A673 (cell line): Measurements from ENCODE around the gene KCNT2. TPM values are rescaled to one million over a fixed set of nuclear protein-coding genes. Genes with fewer than 3 reads are reported as not detected.
"Not testable (repeated sequence)": the region's sequence is repeated elsewhere in the genome, so short reads cannot be mapped to it uniquely, and the experiment has no call there.

Experiments
- BruUV-seq: library from RNA; stranded (reverse); fragments of 400-500 nt; replicated peaks from 2 replicates; lab custom pipeline; 2021; lab: Mats Ljungman, UMichigan
- CTCF ChIA-PET: fragments of 300-600 bp; sonication (Branson Sonifier 250); formaldehyde crosslinking; loops from one replicate; lab custom pipeline; 2022; ENCODE audit warnings: antibody characterized with exemption; lab: Charles Lee
- POLR2A ChIA-PET: fragments of 300-600 bp; sonication (Branson Sonifier 250); formaldehyde crosslinking; loops from one replicate; lab custom pipeline; 2022; ENCODE audit warnings: antibody characterized with exemption; ENCODE audit not compliant: low non-redundant PET; lab: Charles Lee
- DNase-seq: peaks from one replicate; pipeline ENCODE4 v3.0.0-alpha.2; 2015; ENCODE audit warnings: low spot score
- H3K27ac ChIP-seq: fragments of 200-600 bp; sonication (generic); 2 replicates; pipeline ENCODE4 v1.5.1; 2016; ENCODE audit warnings: mixed run types, low read depth, mild to moderate bottlenecking, mixed read lengths, antibody characterized with exemption, low read length; ENCODE audit not compliant: poor library complexity, severe bottlenecking
- H3K27me3 ChIP-seq: fragments of 200-600 bp; sonication (generic); replicated peaks from 2 replicates; pipeline ENCODE4 v1.6.1; 2017; ENCODE audit warnings: mixed run types, low read depth, mild to moderate bottlenecking, mixed read lengths, antibody characterized with exemption, low read length; ENCODE audit not compliant: insufficient read depth, poor library complexity
- H3K36me3 ChIP-seq: fragments of 200-600 bp; sonication (generic); 2 replicates; pipeline ENCODE4 v1.6.1; 2016; ENCODE audit warnings: mixed run types, mild to moderate bottlenecking, mixed read lengths, antibody characterized with exemption, low read length; ENCODE audit not compliant: insufficient read depth, poor library complexity, severe bottlenecking
- H3K4me1 ChIP-seq: fragments of 200-600 bp; sonication (generic); 2 replicates; pipeline ENCODE4 v1.6.1; 2017; ENCODE audit warnings: mixed run types, mild to moderate bottlenecking, mixed read lengths, antibody characterized with exemption, low read length; ENCODE audit not compliant: insufficient read depth, poor library complexity, severe bottlenecking
- H3K4me3 ChIP-seq: fragments of 200-600 bp; sonication (generic); 2 replicates; pipeline ENCODE4 v1.5.1; 2016; ENCODE audit warnings: low read depth, mixed run types, mild to moderate bottlenecking, mixed read lengths, low read length; ENCODE audit not compliant: poor library complexity, severe bottlenecking
- H3K9me3 ChIP-seq: fragments of 200-600 bp; sonication (generic); 2 replicates; pipeline ENCODE4 v1.6.1; 2016; ENCODE audit warnings: mixed run types, low read depth, mild to moderate bottlenecking, mixed read lengths, antibody characterized with exemption, low read length; ENCODE audit not compliant: poor library complexity, severe bottlenecking
- CTCF ChIP-seq: fragments of 300-800, 200-600 bp; sonication (generic); conservative IDR thresholded peaks from 2 replicates; pipeline ENCODE4 v1.5.1; 2017; ENCODE audit warnings: low read depth, mild to moderate bottlenecking, antibody characterized with exemption, low read length, moderate library complexity, mixed read lengths
- EZH2 ChIP-seq: fragments of 200-600 bp; sonication (generic); IDR thresholded peaks from 2 replicates; pipeline ENCODE4 v1.6.1; 2017; ENCODE audit warnings: borderline replicate concordance, low read depth, mild to moderate bottlenecking, mixed read lengths, antibody characterized with exemption, low read length; ENCODE audit not compliant: poor library complexity, severe bottlenecking
- intact Hi-C: fragments of 100-400 bp; cut with micrococcal nuclease; formaldehyde crosslinking; loops from one replicate; pipeline ENCODE4 v1.10.0; 2022; ENCODE audit not compliant: unreplicated experiment
- total RNA-seq: library from RNA; stranded (reverse); gene quantifications from 2 replicates; pipeline ENCODE4 v1.2.3, GENCODE V29; 2021

The KCNT2 gene
- total RNA-seq, 1 experiment from 2014 or later: 1.2 TPM

DNA sequence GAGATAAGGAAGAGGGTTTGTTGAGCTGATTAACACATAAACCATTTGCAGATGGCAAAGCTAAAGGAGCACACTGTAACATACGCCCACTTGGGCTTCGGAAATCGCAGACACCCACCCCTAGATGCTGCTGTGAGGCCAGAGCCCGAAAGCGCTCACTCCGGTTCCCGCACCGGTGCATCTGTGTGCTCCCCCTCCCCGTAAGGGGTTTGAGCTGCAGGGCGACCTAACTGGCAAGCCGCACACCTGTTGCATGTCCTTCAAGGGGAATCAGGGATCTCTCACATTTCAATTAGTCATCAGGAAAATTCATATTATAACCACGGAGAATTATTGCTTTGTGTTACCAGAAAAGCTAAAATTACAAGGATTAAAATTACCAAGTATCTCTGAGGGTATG lies 42.2 kb upstream of the KCNT2 start:
- BruUV-seq: no TSS peak
- POLR2A ChIA-PET: no interaction called here
- no peaks in the 10 kb centered on the region for H3K9me3 ChIP-seq
- CTCF ChIA-PET: no interaction called here
- TF ChIP-seq EZH2: no peak
- no peak for TF ChIP-seq CTCF
- intact Hi-C loops: loop anchor here (10.0 kb wide), 1 partner anchor 716 kb away; no protein-coding TSS in a partner anchor
- no peak overlapping the region for H3K27ac ChIP-seq
- H3K36me3 ChIP-seq: no peaks in the 10 kb centered on the region
- DNase-seq: no peak
- peaks cover 7% of the 10 kb centered on the region for H3K4me1 ChIP-seq
- H3K27me3 ChIP-seq: peaks cover 4% of the 10 kb centered on the region
- no peak overlapping the region for H3K4me3 ChIP-seq

DNA sequence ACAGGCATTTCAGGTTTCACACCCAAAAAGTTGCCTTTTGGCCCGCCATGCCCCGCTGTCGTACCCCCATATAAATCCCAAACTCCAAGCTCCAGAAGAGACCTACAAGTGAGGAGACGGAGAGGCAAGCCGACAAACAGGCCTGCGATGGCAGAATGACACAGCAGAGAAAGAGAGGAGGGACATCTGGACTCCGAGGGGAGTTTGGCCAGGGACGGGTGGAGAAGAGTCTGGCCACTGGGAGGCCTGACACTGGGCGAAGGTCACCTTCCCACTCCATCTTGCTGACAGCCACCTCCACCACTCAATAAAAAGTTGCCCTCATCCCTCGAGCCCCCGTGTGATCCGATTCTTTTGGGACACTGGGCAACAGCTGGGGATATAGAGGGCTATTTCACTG lies 41.8 kb upstream of the KCNT2 start:
- Histone ChIP-seq H3K27ac (no peak overlapping the region), H3K27me3 (peaks cover 4% of the 10 kb centered on the region), H3K36me3 (no peaks in the 10 kb centered on the region), H3K4me1 (peaks cover 7% of the 10 kb centered on the region), H3K4me3 (no peak overlapping the region), H3K9me3 (no peaks in the 10 kb centered on the region)
- intact Hi-C loops: loop anchor here (10.0 kb wide), 1 partner anchor 715 kb away; no protein-coding TSS in a partner anchor
- TF ChIP-seq EZH2: no peak
- TF ChIP-seq CTCF: no peak
- BruUV-seq: no TSS peak
- POLR2A ChIA-PET: no interaction called here
- DNase-seq: no peak
- CTCF ChIA-PET: no interaction called here

DNA sequence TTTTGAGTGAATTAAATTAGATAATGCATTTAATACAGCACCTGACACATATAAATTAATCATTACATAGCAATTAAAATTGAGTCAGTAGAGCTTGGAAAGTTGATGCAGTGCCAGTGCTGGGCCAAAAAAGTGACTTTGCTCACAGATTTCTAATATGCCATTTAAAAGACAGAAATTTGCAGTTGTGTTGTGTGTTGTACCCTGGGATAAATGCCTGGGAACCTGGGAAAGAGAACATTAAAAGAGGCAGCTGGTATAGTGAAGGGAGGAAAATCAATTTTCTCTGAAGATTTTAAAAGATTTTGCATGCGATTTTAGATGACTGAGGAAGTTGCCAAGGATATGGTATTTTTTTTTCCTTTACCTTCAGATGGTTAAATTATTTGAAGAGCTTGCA lies 32.7 kb upstream of the KCNT2 start:
- peaks cover 2% of the 10 kb centered on the region for H3K27me3 ChIP-seq
- CTCF ChIA-PET: no interaction called here
- no peak overlapping the region for H3K4me3 ChIP-seq
- H3K36me3 ChIP-seq: no peaks in the 10 kb centered on the region
- BruUV-seq: no TSS peak
- H3K9me3 ChIP-seq: no peaks in the 10 kb centered on the region
- no peak overlapping the region for H3K27ac ChIP-seq
- intact Hi-C loops: no loop called here
- no peak for DNase-seq
- H3K4me1 ChIP-seq: no peaks in the 10 kb centered on the region
- no peak for TF ChIP-seq EZH2
- no peak for TF ChIP-seq CTCF
- POLR2A ChIA-PET: no interaction called here

GRCh38 chr1:196639291-196639690 lies 31.1 kb upstream of the KCNT2 start:
- BruUV-seq, H3K36me3 ChIP-seq, H3K4me3 ChIP-seq, H3K9me3 ChIP-seq, H3K27ac ChIP-seq, CTCF ChIA-PET, intact Hi-C loops, H3K4me1 ChIP-seq, POLR2A ChIA-PET, DNase-seq, H3K27me3 ChIP-seq: not testable (repeated sequence)
